ENCODE results near the gene ATP2A2.
"Not testable (repeated sequence)": the region's sequence is repeated elsewhere in the genome, so short reads cannot be mapped to it uniquely, and the experiment has no call there.

Gene ATP2A2

DNA sequence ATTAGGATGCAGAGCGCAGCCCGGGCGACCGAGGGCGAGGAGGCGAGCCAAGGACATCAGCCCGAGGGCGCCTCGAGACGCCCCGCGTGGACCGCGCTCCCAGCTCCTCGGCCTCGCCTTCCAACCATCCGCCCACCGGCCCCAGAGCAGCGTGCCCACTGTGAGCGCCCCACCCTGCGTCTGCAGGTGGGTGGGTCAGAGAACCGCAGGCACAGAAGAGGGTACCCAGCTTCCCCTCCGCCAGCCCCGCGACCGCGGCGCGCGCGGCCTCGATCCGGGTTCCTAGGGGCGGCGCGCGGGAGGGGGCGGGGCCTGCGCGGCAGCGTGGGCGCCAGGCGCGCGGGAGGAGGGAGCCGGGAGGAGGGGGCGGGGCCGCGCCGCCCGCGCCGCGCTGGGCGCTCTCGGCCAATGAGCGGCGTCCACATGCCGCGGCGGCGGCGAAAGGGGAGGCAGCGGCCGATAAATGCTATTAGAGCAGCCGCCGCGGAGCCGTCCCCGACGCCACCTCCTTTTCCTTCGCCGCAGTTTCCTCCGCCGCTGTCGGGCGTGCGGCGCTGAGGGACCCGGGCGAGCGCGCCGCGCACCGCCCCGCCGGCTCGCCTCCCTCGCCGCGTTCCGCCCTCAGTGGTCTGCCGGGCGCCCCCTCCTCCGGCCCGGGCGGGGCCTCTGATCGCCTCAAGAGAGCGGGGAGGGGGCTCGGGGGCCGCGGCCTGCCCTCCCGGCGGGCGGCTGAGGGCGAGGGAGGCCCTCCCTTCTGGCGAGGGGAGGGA is at the start of gene ATP2A2:
ATP2A2 (plus strand) TSS at position 469 of the 770 bp plus-strand sequence. CDS start 543 bp downstream, outside the sequence.
- DNase-seq (ENCODE audit: low read depth): peak; percentile 87

DNA sequence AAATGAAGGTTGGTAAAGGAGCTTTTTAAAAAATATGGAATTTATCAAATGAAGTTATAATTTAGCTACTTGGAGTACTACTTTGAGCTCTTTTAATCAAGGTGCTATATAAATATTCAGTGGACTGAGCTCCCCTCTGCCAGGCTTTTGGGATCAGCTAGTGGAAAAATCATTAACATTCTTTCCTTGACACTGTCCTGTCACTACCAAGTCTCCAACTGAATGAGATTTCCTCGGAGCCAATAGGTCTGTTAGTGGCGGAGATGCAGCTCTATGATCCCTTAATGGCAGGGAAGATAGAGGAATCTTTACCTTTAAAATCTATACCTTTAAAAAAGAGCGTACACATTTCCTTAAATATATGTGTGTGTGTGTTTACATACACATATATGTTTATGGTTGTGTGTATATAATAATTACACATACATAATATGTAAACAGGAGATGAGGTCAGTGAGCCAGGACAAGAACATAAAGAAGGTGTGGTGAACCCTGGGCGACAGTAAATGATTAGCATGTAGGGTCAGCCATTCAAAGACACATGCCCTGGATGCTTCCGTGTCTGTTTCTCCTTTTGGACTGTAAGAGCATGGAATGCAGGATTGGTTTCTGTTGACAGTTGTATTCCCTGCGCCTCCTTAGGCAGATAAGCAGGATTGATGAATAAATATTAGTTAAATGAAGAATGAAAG is 47.7 kb upstream of the ATP2A2 start:
- DNase-seq (ENCODE audit: low read depth): no peak

DNA sequence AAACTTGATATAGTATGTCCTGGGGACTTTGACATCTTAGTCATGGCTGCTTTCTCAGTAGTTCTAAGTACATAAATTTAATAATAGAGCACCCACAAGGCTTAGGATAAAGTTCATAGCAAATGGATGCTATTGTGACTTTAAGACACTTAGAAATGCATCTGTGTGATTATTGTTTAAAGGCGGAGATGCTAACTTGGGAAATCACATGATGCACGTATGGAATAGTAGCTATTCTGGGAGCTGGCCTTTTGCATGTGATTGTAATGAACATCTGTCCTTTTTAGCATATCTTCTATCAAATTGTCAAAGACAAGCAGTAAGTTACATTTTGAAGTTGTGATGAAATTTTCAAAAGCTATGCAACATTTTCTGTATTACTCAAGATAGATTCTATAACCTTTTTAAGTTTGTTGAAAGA is 46.7 kb upstream of the ATP2A2 start:
- peak; percentile 22 for DNase-seq (ENCODE audit: low read depth)

DNA sequence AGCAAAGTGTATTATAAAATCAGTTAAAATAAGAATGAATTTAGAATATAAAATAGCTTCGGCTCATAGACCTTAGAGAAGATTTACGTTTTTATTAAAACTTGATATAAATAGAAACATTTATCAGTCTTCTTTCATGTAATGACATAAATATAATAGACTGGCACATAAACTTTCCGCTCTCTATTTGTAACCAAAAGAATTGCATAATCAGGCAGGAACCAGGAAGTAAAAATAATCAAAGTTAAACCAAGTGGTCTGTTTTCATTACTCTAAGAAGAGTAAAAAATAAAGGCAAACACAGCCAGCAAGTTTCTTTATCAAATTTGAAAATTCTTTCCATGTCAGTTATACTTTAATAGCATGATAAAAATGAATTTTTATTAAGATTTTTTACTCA is 46.3 kb upstream of the ATP2A2 start:
- DNase-seq (ENCODE audit: low read depth): peak; percentile 9

DNA sequence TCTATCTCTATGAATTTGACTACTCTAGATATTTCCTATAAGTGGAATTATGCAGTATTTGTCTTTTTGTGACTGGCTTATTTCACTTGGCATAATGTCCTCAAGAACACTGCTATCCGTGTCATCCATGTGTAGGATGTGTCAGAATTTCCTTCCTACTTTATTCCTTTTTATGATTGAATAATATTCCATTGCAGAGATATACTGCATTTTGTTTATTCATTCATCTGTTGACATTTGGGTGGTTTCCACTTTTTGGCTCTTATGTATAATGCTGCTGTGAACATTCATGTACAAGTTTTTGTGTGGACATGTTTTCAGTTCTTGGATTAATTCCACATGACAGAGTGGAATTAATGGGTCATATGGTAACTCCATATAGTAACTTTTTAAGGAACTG is 45.7 kb upstream of the ATP2A2 start:
- DNase-seq (ENCODE audit: low read depth): no peak

DNA sequence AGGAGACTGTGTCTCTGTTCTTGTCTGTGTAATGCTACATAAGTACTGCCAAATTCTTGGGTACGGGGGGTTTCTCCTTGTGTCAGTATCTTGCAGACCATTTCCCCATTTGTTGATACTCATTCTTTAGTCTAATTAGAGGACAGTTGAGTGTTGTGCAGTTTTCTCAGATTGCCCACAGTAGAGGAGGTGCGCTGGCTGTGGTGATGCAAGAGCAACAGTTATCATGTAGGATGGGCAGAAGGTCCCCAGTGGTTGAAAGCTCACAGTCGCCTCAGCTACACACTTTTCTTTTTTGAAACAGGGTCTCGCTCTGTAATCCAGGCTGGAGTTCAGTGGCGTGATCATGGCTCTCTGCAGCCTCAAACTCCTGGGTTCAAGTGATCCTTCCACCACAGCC is 37.8 kb upstream of the ATP2A2 start:
- no peak for DNase-seq (ENCODE audit: low read depth)

DNA sequence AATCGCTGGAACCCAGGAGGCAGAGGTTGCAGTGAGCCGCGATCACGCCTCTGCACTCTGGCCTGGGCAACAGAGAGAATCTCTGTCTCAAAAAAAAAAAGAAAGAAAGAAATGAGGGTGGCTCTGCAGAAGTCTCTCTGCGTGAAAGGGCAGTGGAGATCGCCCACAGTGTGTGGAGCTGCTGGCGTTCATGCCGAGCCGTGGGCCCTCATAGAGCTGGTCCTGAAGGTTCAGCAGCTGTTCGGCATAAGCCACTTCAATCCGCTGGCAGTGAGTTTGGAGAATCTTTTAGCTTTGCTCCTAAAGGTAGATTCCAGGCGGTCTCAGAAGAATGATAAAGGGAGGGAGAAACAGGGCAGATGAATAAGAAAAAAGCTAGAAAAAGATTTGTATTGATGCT is 36.7 kb upstream of the ATP2A2 start:
- no peak for DNase-seq (ENCODE audit: low read depth)

DNA sequence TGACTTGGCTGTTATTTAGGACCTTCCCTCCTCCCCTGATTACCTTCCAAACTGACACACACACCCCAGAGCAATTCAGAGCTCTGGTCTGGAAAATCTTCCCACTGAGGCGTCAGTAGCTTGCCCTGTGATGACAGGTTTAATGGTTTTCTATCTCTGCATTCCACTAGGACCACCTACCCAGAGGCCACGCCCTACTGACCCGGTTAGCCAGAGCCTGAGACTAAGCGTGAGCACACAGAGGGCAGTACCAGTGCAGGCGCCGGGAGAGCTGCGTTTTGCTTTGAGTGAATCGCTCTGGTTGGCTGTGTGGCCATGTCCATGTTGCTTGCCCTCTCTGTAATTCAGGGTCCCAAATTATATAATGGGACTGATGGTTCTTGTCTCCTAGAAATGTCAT is 36.2 kb upstream of the ATP2A2 start:
- DNase-seq (ENCODE audit: low read depth): no peak

DNA sequence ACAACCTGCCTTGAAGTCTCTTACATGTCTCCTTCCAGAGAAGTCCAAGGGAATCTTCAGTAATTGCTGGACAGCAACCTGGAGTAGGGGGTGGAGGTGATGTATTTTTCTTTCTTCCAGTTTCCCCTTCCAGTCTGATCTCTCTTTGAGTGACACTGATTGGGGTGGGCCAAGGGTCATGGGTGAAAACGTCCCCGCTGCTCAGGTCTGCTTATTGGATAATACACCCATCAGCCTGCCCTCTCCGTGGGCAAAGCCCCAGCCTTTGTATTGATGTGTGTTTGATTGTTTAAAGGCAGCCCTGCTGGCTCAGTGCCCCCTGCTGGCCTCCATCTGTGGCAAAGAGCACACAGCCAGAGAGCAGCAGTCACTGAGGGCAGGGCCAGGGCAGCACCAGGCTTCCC is 35.7 kb upstream of the ATP2A2 start:
- no peak for DNase-seq (ENCODE audit: low read depth)

DNA sequence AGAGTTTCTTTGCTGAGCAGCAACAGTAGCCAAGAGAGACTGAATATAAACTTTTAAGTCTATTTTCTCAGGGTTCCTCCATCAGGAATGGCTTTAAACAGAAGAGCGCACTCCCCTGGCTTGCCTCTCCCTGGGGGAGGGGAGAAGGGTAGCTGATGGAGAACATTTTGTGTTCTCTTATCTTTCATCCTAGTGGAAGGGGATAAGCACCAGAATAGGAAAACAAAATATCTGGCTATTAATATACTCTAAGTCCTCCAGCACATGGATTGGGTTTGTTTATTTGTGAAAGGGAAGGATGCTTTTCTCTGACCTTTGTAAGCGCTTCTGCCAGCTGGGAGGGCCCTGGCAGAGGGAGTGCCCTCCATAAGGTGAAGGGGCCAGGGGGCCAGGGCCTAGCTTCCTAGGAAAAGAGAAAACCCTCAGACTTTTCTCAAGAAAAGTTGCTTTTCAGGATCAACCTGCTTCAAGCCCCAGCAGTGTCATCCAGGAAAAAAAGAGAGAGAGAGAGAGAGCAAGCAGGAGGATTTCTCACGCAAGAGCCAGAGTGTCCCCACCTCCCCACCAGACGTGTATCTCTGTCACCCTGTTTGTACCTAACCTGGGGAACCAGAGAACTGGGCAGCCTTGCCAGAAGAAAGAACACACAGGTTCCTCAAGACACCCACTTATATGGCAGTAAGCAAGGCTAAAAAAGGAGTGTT is 34.3 kb upstream of the ATP2A2 start:
- DNase-seq (ENCODE audit: low read depth): no peak

DNA sequence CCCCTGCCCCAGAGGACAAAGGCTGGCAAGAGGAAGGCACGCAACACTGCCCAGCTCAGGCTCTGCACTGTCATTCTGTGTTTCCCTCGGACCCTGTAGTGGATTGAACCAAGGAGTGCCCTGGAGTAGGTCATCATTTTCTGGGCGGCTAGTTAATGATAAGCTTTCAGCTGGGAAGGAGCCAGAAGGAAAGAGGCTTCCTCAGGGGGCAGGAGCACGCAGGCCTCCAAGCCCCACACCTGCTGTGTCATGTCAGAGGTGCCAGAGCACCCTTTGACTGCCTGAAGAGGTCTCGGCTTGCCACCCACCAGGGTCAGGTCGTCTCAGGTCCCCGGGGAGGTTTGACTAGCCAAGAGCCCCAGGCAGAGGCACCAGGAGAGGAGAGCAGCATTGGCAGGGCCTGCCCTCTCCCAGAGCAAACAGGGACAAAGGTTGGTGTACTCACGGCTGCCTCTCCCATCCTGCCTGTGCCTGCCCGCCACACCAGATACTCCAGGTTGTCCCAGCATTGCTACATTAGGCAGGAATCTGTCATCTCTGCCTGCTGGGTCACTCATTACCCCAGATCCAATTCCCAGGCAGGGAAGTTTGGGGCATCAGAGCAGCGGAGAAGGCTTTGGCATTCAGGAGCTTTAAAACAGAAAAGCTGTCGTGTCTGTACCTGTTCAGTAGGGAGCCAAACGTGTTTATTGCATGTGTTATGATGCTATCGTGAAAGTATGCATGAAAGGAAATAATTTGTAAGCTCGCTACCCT is 33.5 kb upstream of the ATP2A2 start:
- DNase-seq (ENCODE audit: low read depth): no peak

DNA sequence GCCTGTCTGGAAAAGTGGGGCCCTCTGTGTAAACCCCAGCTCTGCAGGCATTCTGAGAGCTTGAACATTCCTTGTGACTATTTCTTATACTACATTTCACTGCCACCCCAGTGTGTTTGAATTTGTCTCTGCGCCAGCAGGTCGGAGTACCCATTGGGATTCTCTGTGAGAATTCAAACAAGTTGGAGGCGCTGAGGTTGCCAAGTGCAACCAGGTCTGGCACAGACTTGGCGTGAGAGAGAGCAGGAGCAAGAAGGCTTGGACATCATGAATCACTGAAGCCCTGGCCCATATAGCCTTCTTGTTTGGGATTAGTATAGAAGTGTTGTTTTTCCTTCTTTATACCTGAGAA is 33.0 kb upstream of the ATP2A2 start:
- DNase-seq (ENCODE audit: low read depth): no peak

DNA sequence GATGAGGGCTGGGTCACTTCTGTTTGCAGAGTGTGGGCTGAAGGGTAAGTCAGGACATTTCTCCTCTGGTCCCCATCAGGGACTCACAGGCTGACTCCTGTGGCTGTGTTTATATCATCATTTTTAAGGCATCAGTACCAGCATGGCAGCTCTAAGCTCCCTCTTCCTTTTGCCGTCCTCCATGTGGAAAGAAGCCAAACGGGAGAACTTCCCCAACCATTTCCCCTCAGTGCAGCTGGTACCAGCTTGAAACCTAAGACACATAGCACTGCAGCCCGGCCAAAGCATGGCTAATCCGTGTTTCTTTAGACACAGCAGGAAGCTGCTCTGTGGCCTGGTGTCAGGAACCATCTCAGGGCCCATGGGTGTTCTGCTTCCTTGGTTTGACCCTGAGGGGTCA is 31.9 kb upstream of the ATP2A2 start:
- peak; percentile 30 for DNase-seq (ENCODE audit: low read depth)

DNA sequence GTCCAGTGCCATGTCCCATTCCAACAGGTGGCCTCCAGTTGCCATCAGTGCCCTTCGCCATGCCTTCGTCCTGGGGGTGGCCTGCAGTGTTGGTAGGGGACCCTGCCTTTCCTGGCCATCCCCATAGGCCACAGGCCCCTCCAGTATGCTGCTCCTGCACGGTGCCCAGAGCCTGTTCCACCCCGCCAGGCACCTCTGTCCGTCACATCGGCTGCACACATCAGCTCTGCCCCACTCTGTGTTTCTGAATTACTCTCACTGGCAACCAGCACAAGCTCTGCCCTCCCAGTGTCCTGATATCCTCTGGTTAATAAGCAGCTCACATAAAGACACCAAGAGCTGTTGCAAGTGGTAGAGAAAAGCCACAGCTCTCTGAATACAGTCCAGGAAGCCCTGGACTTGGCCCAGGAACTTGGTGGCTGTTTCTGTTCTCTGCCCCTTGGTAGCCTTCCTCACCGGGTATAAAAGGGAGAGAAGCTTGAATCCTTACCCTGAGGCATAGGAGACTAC is 31.3 kb upstream of the ATP2A2 start:
- DNase-seq (ENCODE audit: low read depth): peak; percentile 27

DNA sequence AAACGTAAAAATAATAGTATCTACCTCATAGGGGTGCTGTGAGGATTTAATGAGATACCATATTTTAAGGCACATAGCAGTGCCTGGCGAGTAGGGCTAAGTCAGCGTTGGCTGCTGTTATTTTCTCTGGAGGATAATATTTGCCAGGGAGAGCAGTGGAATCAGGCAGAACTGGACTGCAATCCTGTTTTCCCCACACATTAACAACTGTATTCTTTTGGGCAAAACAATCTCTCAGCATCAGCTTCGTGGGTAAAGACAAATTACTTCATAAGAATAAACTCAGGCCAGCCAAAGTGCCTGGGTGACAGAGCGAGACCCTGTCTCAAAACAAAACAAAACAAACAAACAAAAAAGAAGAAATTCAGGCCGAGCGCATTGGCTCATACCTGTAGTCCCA is 29.7 kb upstream of the ATP2A2 start:
- no peak for DNase-seq (ENCODE audit: low read depth)

DNA sequence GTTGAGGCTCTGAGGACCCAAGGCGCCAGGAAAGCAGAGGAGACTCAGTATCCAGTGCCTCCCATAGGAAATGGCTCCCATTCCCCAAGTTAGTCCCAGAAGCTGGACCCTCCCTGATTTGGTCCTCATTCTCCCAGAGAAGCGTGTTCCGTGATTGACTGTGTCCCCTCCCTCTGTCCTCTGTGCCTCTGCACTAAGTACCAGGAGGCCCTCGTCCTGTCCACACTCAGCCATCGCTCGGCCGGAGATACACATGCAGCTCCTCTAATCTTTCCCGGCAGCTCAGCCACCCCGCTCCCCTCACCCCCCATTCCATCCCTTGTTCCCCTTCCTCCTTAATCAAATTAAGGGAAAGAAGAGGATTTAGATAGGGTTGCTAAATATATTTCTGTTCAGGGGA is 28.3 kb upstream of the ATP2A2 start:
- DNase-seq (ENCODE audit: low read depth): no peak

DNA sequence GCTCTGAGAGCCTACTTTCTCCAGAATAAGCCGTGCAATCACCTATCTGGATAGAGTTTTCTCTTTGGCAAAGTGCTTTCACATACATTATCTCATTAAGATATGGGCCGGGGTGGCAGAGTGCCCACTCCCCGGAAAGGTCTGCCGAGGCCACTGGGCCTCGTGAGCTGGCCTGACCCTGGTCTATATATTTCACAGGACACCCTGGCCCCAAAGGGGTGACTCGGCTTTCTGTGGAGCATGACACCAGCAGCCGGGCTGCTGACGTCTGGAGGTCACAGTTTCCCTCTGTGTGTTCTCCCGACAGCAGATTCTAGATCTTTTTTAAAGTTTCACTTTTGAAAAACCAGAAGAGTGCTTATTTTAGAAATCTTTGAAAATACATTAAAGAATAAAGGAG is 27.9 kb upstream of the ATP2A2 start:
- peak; percentile 22 for DNase-seq (ENCODE audit: low read depth)

DNA sequence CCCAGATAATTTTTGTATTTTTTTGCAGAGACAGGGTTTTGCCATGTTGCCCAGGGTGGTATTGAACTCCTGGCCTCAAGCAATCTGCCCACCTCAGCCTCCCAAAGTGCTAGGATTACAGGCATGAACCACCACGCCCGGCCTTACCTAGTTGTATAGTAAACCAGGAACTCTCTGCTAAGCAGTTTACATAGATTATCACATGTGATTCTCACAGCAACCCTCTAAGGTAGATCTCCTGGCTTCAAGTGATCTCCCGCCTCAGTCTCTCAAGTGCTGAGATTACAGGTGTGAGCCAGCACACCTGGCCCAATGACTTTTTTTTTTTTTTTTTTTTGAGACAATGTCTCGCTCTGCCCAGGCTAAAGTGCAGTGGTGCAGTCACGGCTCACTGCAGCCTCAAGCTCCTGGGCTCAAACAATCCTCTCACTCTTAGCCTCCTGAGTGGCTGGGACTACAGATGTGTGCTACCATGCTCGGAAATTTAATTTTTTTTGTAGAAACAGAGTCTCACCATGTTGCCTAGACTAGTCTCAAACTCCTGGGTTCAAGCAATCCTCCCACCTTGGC is 26.0 kb upstream of the ATP2A2 start:
- no peak for DNase-seq (ENCODE audit: low read depth)

DNA sequence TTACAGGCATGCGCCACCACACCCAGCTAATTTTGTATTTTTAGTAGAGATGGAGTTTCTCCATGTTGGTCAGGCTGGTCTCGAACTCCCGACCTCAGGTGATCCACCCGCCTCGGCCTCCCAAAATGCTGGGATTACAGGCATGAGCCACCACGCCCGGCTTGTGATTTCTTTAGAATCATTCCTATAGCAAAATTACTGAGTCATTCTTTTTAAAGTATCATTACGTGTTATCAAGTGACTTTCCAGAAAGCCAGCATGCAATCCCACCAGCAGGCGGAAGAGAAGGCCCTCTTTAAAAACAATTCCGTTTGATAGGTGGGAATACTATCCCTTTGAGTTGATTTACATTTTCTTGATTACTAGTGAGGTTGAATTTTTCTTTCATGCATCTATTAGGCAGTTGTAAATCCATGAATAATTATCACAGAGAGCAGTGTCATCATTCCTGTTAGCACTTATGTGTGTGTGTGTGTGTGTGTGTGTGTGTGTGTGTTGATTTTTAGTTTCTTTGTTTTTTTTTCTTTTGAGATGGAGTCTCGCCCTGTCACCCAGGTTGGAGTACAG is 25.1 kb upstream of the ATP2A2 start:
- DNase-seq (ENCODE audit: low read depth): not testable (repeated sequence)

DNA sequence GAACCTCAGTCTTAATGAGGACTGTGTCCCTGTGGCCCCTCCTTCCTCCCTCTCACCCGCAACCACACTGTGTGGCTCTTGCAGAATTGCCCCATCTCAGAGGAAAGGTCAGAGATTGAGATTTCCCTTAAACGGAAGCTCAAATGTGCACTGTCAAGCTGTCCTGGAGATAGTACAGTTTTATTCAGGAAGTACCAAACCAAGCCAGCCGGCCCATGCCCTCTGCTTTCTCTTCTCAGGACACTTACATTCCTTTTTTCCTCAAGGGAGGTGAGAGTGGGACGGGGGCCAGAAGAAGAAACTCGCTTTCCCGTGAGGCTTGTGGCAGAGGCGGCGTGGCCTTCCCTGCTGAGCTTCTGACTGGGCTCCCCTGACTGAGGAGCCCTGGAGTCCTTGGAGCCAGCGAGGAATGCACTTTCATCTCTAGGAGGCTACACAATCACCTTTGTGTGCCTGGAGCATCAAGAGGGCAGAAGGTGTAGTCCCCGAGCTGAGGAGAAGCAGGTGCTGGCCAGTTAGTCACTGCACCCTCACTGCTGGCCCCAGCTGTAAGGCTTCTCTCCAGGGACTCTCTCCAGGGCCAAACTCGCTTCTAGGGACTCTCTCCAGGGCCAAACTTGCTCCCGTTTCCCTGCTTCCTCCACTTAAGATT is 24.1 kb upstream of the ATP2A2 start:
- DNase-seq (ENCODE audit: low read depth): no peak

DNA sequence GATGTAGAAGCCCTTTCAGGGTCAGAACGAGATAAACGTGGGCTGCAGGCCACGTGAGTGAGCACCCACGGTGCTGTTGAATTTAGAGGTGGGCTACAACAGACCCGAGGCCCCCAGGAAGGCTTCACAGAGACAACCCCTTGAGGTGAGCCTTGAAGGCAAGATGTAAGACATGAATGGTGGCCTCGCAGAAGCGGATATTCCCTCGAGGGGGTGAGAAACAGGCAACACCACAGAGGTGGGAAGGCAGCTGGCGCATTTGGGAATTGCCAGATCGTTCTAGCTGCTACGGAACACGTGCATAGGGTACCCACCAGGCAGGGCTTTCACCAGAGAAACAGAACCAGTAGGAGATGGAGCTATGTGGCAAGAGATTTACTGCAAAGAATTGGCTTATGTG is 22.6 kb upstream of the ATP2A2 start:
- DNase-seq (ENCODE audit: low read depth): no peak
